Measurements from ENCODE around the gene MGA.

DNA sequence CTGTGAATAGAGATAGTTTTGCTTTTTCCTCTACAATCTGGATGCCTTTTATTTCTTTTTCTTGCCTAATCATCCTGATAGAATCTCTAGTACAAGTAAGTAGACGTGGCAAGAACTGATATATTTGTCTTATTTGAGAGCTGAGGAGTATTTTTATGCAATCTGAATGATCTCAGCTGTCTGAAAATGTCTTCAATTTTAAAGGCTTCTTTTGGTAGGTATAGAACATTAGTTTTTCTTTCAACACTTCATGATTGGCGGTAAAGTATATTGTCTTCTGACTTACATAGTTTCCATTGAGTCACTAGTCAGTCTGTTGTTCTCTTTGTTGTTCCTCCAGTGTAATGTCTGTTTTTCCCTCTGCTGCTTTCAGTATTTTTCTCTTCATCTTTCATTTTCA is 31.3 kb downstream of the MGA start:
- TF ChIP-seq, protein P1, sequence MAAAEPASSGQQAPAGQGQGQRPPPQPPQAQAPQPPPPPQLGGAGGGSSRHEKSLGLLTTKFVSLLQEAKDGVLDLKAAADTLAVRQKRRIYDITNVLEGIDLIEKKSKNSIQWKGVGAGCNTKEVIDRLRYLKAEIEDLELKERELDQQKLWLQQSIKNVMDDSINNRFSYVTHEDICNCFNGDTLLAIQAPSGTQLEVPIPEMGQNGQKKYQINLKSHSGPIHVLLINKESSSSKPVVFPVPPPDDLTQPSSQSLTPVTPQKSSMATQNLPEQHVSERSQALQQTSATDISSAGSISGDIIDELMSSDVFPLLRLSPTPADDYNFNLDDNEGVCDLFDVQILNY (CRISPR knock-in tag; IDR thresholded peaks at IDR 0.05): no peak
- TF ChIP-seq CTCF (IDR thresholded peaks at IDR 0.05) (no peak), CREB1 (CRISPR knock-in tag; IDR thresholded peaks at IDR 0.05) (no peak)

All from WTC11 (cell line).